ENCODE data around the gene ZNF324. TPM values are rescaled to one million over a fixed set of nuclear protein-coding genes. Genes with fewer than 3 reads are reported as not detected.
"Not testable (repeated sequence)": the region's sequence is repeated elsewhere in the genome, so short reads cannot be mapped to it uniquely, and the experiment has no call there.

ZNF324 gene
- total and polyA plus RNA-seq, 2 experiments from 2014 or later: 9.1 to 13.1 TPM

DNA sequence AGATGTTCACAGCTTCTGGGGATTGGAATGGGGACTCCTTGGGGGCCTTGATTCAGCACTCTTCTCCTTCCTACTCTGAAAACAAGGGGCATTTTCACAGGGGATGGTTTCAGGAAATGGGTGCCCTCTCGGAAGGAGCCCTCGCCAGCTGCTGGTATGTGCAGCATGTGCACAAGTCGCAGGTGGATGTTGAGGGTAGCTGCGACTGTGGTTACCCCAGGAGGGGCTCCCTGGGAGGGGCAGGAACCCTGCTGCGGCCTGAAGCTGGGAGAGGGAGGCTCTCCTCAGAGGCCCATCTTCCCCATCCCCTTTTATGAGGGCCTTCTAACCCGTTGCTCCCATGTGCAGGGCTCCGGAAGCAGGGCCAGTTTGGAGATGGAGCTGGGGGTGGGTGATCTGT is 15.5 kb downstream of the ZNF324 start:
- DNase-seq (ENCODE audit: low spot score): no peak
- Histone ChIP-seq H3K4me3 (no peak overlapping the region), H3K9me3 (ENCODE audit: low read depth) (no peaks in the 10 kb centered on the region), H3K4me1 (ENCODE audit: insufficient read depth) (no peaks in the 10 kb centered on the region), H4K20me1 (ENCODE audit: insufficient read depth, poor library complexity, severe bottlenecking) (no peaks in the 10 kb centered on the region), H3K9me2 (replicated peaks; ENCODE audit: insufficient read depth) (no peaks in the 10 kb centered on the region), H3K27me3 (no peaks in the 10 kb centered on the region), H3K79me2 (peaks cover 1% of the 10 kb centered on the region), H3K36me3 (replicated peaks; ENCODE audit: insufficient read depth, low read depth) (no peaks in the 10 kb centered on the region), H2AFZ (no peak overlapping the region), H3K4me2 (no peak overlapping the region), H3K27ac (no peak overlapping the region)
- WGBS (ENCODE audit: low lambda C conversion rate, missing lambda C conversion rate): 98% methylated on average over 7 of the region's 7 CpGs
- TF ChIP-seq EZH2phosphoT487 (IDR thresholded peaks at IDR 0.05; ENCODE audit: low read depth, severe bottlenecking, unreplicated experiment) (no peak), EZH2 (IDR thresholded peaks at IDR 0.05; ENCODE audit: borderline replicate concordance) (no peak)
- TF ChIP-seq, protein P1, sequence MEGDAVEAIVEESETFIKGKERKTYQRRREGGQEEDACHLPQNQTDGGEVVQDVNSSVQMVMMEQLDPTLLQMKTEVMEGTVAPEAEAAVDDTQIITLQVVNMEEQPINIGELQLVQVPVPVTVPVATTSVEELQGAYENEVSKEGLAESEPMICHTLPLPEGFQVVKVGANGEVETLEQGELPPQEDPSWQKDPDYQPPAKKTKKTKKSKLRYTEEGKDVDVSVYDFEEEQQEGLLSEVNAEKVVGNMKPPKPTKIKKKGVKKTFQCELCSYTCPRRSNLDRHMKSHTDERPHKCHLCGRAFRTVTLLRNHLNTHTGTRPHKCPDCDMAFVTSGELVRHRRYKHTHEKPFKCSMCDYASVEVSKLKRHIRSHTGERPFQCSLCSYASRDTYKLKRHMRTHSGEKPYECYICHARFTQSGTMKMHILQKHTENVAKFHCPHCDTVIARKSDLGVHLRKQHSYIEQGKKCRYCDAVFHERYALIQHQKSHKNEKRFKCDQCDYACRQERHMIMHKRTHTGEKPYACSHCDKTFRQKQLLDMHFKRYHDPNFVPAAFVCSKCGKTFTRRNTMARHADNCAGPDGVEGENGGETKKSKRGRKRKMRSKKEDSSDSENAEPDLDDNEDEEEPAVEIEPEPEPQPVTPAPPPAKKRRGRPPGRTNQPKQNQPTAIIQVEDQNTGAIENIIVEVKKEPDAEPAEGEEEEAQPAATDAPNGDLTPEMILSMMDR (IDR thresholded peaks at IDR 0.05; ENCODE audit: poor library complexity): no peak

DNA sequence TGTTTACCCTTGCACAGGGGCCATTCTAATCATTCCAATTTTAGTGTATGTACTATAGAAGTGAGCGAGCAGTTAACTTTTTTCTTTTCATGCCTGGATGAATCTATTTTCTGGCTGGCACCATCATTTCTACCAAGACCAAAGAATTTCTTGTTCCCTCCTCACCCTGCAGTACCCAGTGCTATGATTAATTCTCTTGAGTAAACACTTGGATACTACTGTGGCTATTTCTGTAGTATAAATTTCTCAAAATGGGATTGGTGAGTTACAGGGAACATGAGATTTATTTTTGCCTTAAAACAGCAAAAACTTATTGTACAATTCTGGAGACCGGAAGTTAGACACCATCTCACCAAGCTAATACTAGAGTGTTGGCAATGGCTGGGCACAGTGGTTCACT is 16.9 kb downstream of the ZNF324 start:
- no peaks in the 10 kb centered on the region for H3K9me3 ChIP-seq (ENCODE audit: low read depth)
- no peak overlapping the region for H3K4me3 ChIP-seq
- no peak overlapping the region for H3K27ac ChIP-seq
- H3K4me1 ChIP-seq (ENCODE audit: insufficient read depth): no peaks in the 10 kb centered on the region
- no peaks in the 10 kb centered on the region for H3K79me2 ChIP-seq
- no peaks in the 10 kb centered on the region for H3K36me3 ChIP-seq (replicated peaks; ENCODE audit: insufficient read depth, low read depth)
- H3K9me2 ChIP-seq (replicated peaks; ENCODE audit: insufficient read depth): no peaks in the 10 kb centered on the region
- WGBS (ENCODE audit: low lambda C conversion rate, missing lambda C conversion rate): 100% methylated on average over 2 of the region's 2 CpGs
- H3K27me3 ChIP-seq: no peaks in the 10 kb centered on the region
- no peak overlapping the region for H3K4me2 ChIP-seq
- H4K20me1 ChIP-seq (ENCODE audit: insufficient read depth, poor library complexity, severe bottlenecking): no peaks in the 10 kb centered on the region
- H2AFZ ChIP-seq: no peak overlapping the region
- TF ChIP-seq, protein P1 (IDR thresholded peaks at IDR 0.05; ENCODE audit: poor library complexity): no peak
- TF ChIP-seq EZH2 (IDR thresholded peaks at IDR 0.05; ENCODE audit: borderline replicate concordance) (no peak), EZH2phosphoT487 (IDR thresholded peaks at IDR 0.05; ENCODE audit: low read depth, severe bottlenecking, unreplicated experiment) (no peak)
- DNase-seq (ENCODE audit: low spot score): no peak

DNA sequence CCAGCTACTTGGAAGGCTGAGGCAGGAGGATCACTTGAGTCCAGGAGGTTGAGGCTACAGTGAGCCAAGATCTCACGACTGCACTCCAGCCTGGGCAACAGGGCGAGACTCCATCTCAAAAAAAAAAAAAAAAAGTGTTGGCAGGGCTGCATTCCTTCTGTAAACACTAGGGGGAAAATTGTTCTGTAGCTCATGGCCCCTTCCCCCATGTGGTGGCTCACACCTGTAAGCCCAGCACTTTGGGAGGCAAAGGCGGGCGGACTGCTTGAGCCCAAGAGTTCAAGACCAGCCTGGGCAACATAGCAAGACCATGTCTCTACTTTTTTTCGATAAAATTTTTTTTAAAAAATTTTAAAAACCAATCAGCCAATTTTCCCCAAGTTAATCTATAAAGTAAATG is 17.5 kb downstream of the ZNF324 start:
- H4K20me1 ChIP-seq (ENCODE audit: insufficient read depth, poor library complexity, severe bottlenecking): not testable (repeated sequence)

DNA sequence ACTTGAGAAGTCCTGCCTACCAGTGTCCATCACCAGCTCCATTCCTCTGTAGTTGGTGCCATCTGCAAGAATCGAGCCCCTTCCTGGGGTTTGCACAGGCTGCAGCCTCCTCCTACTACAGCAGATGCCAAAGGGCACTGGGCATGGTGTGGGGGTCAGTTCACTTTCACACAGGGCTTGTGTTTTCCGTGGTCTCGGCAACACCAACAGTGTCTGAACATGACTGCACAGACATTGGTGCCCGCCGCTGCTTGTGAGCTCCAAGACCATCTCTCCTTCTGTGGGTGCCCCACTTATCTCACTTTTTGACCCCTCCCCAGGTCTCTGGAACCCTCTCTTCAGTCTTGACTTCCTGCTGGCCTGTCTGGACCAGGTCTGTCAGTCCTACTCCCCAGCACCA is 24.5 kb downstream of the ZNF324 start:
- H4K20me1 ChIP-seq (ENCODE audit: insufficient read depth, poor library complexity, severe bottlenecking): no peaks in the 10 kb centered on the region
- no peaks in the 10 kb centered on the region for H3K79me2 ChIP-seq
- no peak overlapping the region for H3K4me2 ChIP-seq
- no peaks in the 10 kb centered on the region for H3K9me2 ChIP-seq (replicated peaks; ENCODE audit: insufficient read depth)
- H3K27me3 ChIP-seq: no peaks in the 10 kb centered on the region
- TF ChIP-seq, protein P1 (IDR thresholded peaks at IDR 0.05; ENCODE audit: poor library complexity): no peak
- no peaks in the 10 kb centered on the region for H3K36me3 ChIP-seq (replicated peaks; ENCODE audit: insufficient read depth, low read depth)
- WGBS (ENCODE audit: low lambda C conversion rate, missing lambda C conversion rate): 89% methylated on average over 5 of the region's 5 CpGs
- no peak overlapping the region for H3K27ac ChIP-seq
- no peaks in the 10 kb centered on the region for H3K9me3 ChIP-seq (ENCODE audit: low read depth)
- H2AFZ ChIP-seq: no peak overlapping the region
- DNase-seq (ENCODE audit: low spot score): no peak
- no peak overlapping the region for H3K4me3 ChIP-seq
- H3K4me1 ChIP-seq (ENCODE audit: insufficient read depth): no peaks in the 10 kb centered on the region

More for the DNA sequence above, 17.5 kb downstream of the ZNF324 start:
- H3K4me2 ChIP-seq; H3K4me3 ChIP-seq; H3K9me2 ChIP-seq (replicated peaks; ENCODE audit: insufficient read depth); H3K27ac ChIP-seq; H3K9me3 ChIP-seq (ENCODE audit: low read depth); H3K36me3 ChIP-seq (replicated peaks; ENCODE audit: insufficient read depth, low read depth); H3K4me1 ChIP-seq (ENCODE audit: insufficient read depth); H2AFZ ChIP-seq; H3K79me2 ChIP-seq; H3K27me3 ChIP-seq; DNase-seq (ENCODE audit: low spot score): not testable (repeated sequence)
- 98% methylated on average over 5 of the region's 5 CpGs for WGBS (ENCODE audit: low lambda C conversion rate, missing lambda C conversion rate)
